ENCODE measurements around the gene CTCFL.

CTCFL gene

GRCh38 chr20:57563522-57563921, 38.6 kb upstream of the CTCFL start:
- H3K4me1 Mint-ChIP-seq = no peaks in the 10 kb centered on the region
- no peak overlapping the region for H3K4me3 Mint-ChIP-seq
- no peaks in the 10 kb centered on the region for H3K36me3 Mint-ChIP-seq (ENCODE audit: low read depth)
- peaks cover 6% of the 10 kb centered on the region for H3K27me3 Mint-ChIP-seq
- ATAC-seq = no peak
- H3K9me3 Mint-ChIP-seq = no peaks in the 10 kb centered on the region
- no peak for DNase-seq
- H3K27ac Mint-ChIP-seq = no peak overlapping the region

- no peak overlapping the region for H3K4me3 Mint-ChIP-seq
- no peak overlapping the region for H3K27ac Mint-ChIP-seq
- ATAC-seq (no peak), DNase-seq (no peak)
- peaks cover 6% of the 10 kb centered on the region for H3K27me3 Mint-ChIP-seq
- H3K9me3 Mint-ChIP-seq = no peaks in the 10 kb centered on the region
- H3K4me1 Mint-ChIP-seq = no peaks in the 10 kb centered on the region
- H3K36me3 Mint-ChIP-seq (ENCODE audit: low read depth) = no peaks in the 10 kb centered on the region
Measured at GRCh38 chr20:57562541-57563465, 37.9 kb upstream of the CTCFL start.

GRCh38 chr20:57561356-57562279, 36.7 kb upstream of the CTCFL start:
- DNase-seq (no peak), ATAC-seq (no peak)
- H3K27me3 Mint-ChIP-seq = peaks cover 12% of the 10 kb centered on the region
- no peaks in the 10 kb centered on the region for H3K4me1 Mint-ChIP-seq
- no peaks in the 10 kb centered on the region for H3K9me3 Mint-ChIP-seq
- H3K4me3 Mint-ChIP-seq = no peak overlapping the region
- H3K36me3 Mint-ChIP-seq (ENCODE audit: low read depth) = no peaks in the 10 kb centered on the region
- H3K27ac Mint-ChIP-seq = no peak overlapping the region

- H3K4me3 Mint-ChIP-seq = no peak within 1 kb of the TSS
- no peaks in the 10 kb centered on the region for H3K9me3 Mint-ChIP-seq
- H3K27ac Mint-ChIP-seq = no peak within 1 kb of the TSS
- H3K27me3 Mint-ChIP-seq = peaks cover 15% of the 10 kb centered on the region
- ATAC-seq (no peak), DNase-seq (no peak)
- no peaks in the 10 kb centered on the region for H3K4me1 Mint-ChIP-seq
- no peaks in the 10 kb centered on the region for H3K36me3 Mint-ChIP-seq (ENCODE audit: low read depth)
Measured at GRCh38 chr20:57560554-57561355, 35.8 kb upstream of the CTCFL start, which contains the start of gene PCK1. Gene PCK1, plus strand, starts transcription at chr20:57561110. Its CDS starts 302 bp downstream, at chr20:57561412.

- Mint-ChIP-seq H3K27ac (no peak overlapping the region), H3K36me3 (ENCODE audit: low read depth) (no peaks in the 10 kb centered on the region), H3K9me3 (no peaks in the 10 kb centered on the region), H3K4me3 (no peak overlapping the region), H3K4me1 (no peaks in the 10 kb centered on the region), H3K27me3 (peaks cover 17% of the 10 kb centered on the region)
- ATAC-seq = no peak
- no peak for DNase-seq
Measured at GRCh38 chr20:57559658-57560553, 35.0 kb upstream of the CTCFL start.

GRCh38 chr20:57559289-57559634, 34.3 kb upstream of the CTCFL start:
- DNase-seq = no peak
- H3K27me3 Mint-ChIP-seq = peaks cover 18% of the 10 kb centered on the region
- H3K27ac Mint-ChIP-seq = no peak overlapping the region
- H3K4me3 Mint-ChIP-seq = no peak overlapping the region
- H3K9me3 Mint-ChIP-seq = no peaks in the 10 kb centered on the region
- H3K36me3 Mint-ChIP-seq (ENCODE audit: low read depth) = no peaks in the 10 kb centered on the region
- H3K4me1 Mint-ChIP-seq = no peaks in the 10 kb centered on the region
- ATAC-seq = no peak

GRCh38 chr20:57558614-57559288, 33.8 kb upstream of the CTCFL start:
- Mint-ChIP-seq H3K4me3 (no peak overlapping the region), H3K36me3 (ENCODE audit: low read depth) (no peaks in the 10 kb centered on the region), H3K4me1 (no peaks in the 10 kb centered on the region), H3K27ac (no peak overlapping the region), H3K27me3 (peaks cover 18% of the 10 kb centered on the region), H3K9me3 (no peaks in the 10 kb centered on the region)
- DNase-seq = no peak
- ATAC-seq = no peak

GRCh38 chr20:57557926-57558613, 33.1 kb upstream of the CTCFL start:
- Mint-ChIP-seq H3K4me1 (no peaks in the 10 kb centered on the region), H3K27ac (no peak overlapping the region), H3K9me3 (no peaks in the 10 kb centered on the region), H3K36me3 (ENCODE audit: low read depth) (no peaks in the 10 kb centered on the region), H3K4me3 (no peak overlapping the region), H3K27me3 (peaks cover 18% of the 10 kb centered on the region)
- DNase-seq (no peak), ATAC-seq (no peak)

- DNase-seq = no peak
- no peak overlapping the region for H3K27ac Mint-ChIP-seq
- ATAC-seq = no peak
- H3K4me3 Mint-ChIP-seq = no peak overlapping the region
- H3K36me3 Mint-ChIP-seq (ENCODE audit: low read depth) = no peaks in the 10 kb centered on the region
- no peaks in the 10 kb centered on the region for H3K4me1 Mint-ChIP-seq
- no peaks in the 10 kb centered on the region for H3K9me3 Mint-ChIP-seq
- peaks cover 18% of the 10 kb centered on the region for H3K27me3 Mint-ChIP-seq
Measured at GRCh38 chr20:57556980-57557274, 32.0 kb upstream of the CTCFL start.

- Mint-ChIP-seq H3K4me1 (no peaks in the 10 kb centered on the region), H3K4me3 (no peak overlapping the region), H3K9me3 (no peaks in the 10 kb centered on the region), H3K36me3 (ENCODE audit: low read depth) (no peaks in the 10 kb centered on the region), H3K27ac (no peak overlapping the region), H3K27me3 (peaks cover 18% of the 10 kb centered on the region)
- DNase-seq (no peak), ATAC-seq (no peak)
Measured at GRCh38 chr20:57555457-57556184, 30.7 kb upstream of the CTCFL start.

- H3K36me3 Mint-ChIP-seq (ENCODE audit: low read depth) = no peaks in the 10 kb centered on the region
- DNase-seq = no peak
- no peak overlapping the region for H3K27ac Mint-ChIP-seq
- no peak for ATAC-seq
- H3K4me1 Mint-ChIP-seq = no peaks in the 10 kb centered on the region
- peaks cover 15% of the 10 kb centered on the region for H3K27me3 Mint-ChIP-seq
- no peak overlapping the region for H3K4me3 Mint-ChIP-seq
- no peaks in the 10 kb centered on the region for H3K9me3 Mint-ChIP-seq
Measured at GRCh38 chr20:57553376-57554018, 28.6 kb upstream of the CTCFL start.

GRCh38 chr20:57552471-57552870, 27.5 kb upstream of the CTCFL start:
- Mint-ChIP-seq H3K27ac (no peak overlapping the region), H3K27me3 (peaks cover 15% of the 10 kb centered on the region), H3K36me3 (ENCODE audit: low read depth) (no peaks in the 10 kb centered on the region), H3K4me3 (no peak overlapping the region), H3K9me3 (no peaks in the 10 kb centered on the region), H3K4me1 (no peaks in the 10 kb centered on the region)
- no peak for DNase-seq
- ATAC-seq = no peak
